Calu3 (cell line): Measurements from ENCODE around the gene INO80E. TPM values are rescaled to one million over a fixed set of nuclear protein-coding genes. Genes with fewer than 3 reads are reported as not detected.
A peak's percentile ranks its signal among the peaks of the same experiment; 100 is the strongest.
"Not testable (repeated sequence)": the region's sequence is repeated elsewhere in the genome, so short reads cannot be mapped to it uniquely, and the experiment has no call there.

Experiments
- BruUV-seq: library from RNA; stranded (reverse); fragments of 400-500 nt; replicated peaks from 2 replicates; lab custom pipeline; 2021; lab: Mats Ljungman, UMichigan
- CTCF ChIA-PET: fragments of 300-600 bp; sonication (Branson Sonifier 250); formaldehyde crosslinking; loops from one replicate; lab custom pipeline; 2022; ENCODE audit warnings: antibody characterized with exemption; lab: Charles Lee
- DNase-seq: peaks from one replicate; pipeline ENCODE4 v3.0.0; 2022
- H3K27ac Mint-ChIP-seq: one replicate; pipeline ENCODE4 v1.8.0; 2022; ENCODE audit warnings: mixed read lengths; ENCODE audit not compliant: unreplicated experiment
- H3K27me3 Mint-ChIP-seq: one replicate; pipeline ENCODE4 v1.8.0; 2022; ENCODE audit warnings: mixed read lengths; ENCODE audit not compliant: unreplicated experiment
- H3K36me3 Mint-ChIP-seq: one replicate; pipeline ENCODE4 v1.8.0; 2022; ENCODE audit warnings: mild to moderate bottlenecking, moderate library complexity, mixed read lengths; ENCODE audit not compliant: insufficient read depth, unreplicated experiment
- H3K4me1 Mint-ChIP-seq: one replicate; pipeline ENCODE4 v1.8.0; 2022; ENCODE audit warnings: mild to moderate bottlenecking, low read depth, mixed read lengths; ENCODE audit not compliant: unreplicated experiment
- H3K4me3 Mint-ChIP-seq: one replicate; pipeline ENCODE4 v1.8.0; 2022; ENCODE audit warnings: mild to moderate bottlenecking, low read depth, moderate library complexity, mixed read lengths; ENCODE audit not compliant: unreplicated experiment
- H3K9me3 Mint-ChIP-seq: one replicate; pipeline ENCODE4 v1.8.0; 2022; ENCODE audit warnings: low read depth, mixed read lengths; ENCODE audit not compliant: unreplicated experiment
- intact Hi-C: fragments of 100-400 bp; cut with micrococcal nuclease; formaldehyde crosslinking; loops from one replicate; pipeline ENCODE4 v1.10.0; 2022; ENCODE audit not compliant: unreplicated experiment
- total RNA-seq: library from RNA; stranded (reverse); gene quantifications from 2 replicates; pipeline ENCODE4 v1.2.3, GENCODE V29; 2022
- TF ChIP-seq, protein P1 (sequence below): fragments of 200-600 bp; IDR thresholded peaks from one replicate; pipeline ENCODE4 v1.8.0; 2022; ENCODE audit warnings: antibody characterized with exemption; ENCODE audit not compliant: unreplicated experiment

INO80E gene
- total RNA-seq, 1 experiment from 2014 or later = 107 TPM

DNA sequence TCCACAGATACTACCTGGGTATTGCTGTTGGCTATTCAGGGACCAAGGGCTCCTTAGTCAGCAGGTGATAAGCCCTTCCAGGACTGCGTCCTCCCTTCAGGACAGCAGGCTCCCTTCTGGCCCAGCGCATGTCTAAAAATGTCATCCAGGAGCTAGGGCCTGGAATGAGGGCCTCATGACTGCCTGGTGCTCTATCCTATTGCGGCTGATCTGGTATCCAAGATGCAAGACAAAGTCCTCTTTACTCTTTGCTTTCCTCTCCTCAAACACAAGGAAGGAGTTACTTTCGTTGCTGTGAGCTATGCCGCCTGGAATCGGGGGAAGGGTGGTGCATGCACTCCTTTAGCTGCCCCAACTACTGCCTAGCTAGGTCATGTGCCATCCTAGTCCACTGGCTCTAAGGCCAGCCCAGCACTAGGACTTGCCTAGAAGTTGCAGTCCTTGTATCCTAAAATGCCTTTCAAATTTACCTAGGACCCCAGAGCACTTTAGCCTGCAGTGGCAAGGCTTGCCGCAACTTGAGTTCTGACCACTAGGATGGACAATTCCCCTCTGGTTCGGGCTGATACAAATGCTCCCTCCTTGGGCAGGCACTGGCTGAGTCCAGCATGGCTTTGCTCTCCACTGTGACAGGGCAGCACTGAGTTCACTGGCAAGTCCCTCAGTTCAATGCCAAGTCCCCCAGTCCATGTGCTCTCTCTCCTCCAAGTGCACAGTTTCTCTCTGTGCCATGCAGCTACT lies 44.2 kb upstream of the INO80E start:
- TF ChIP-seq, protein P1, sequence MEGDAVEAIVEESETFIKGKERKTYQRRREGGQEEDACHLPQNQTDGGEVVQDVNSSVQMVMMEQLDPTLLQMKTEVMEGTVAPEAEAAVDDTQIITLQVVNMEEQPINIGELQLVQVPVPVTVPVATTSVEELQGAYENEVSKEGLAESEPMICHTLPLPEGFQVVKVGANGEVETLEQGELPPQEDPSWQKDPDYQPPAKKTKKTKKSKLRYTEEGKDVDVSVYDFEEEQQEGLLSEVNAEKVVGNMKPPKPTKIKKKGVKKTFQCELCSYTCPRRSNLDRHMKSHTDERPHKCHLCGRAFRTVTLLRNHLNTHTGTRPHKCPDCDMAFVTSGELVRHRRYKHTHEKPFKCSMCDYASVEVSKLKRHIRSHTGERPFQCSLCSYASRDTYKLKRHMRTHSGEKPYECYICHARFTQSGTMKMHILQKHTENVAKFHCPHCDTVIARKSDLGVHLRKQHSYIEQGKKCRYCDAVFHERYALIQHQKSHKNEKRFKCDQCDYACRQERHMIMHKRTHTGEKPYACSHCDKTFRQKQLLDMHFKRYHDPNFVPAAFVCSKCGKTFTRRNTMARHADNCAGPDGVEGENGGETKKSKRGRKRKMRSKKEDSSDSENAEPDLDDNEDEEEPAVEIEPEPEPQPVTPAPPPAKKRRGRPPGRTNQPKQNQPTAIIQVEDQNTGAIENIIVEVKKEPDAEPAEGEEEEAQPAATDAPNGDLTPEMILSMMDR = no peak
- no peak for DNase-seq
- no peak overlapping the region for H3K4me3 Mint-ChIP-seq
- no peaks in the 10 kb centered on the region for H3K36me3 Mint-ChIP-seq
- no TSS peak for BruUV-seq
- intact Hi-C loops = no loop called here
- no peak overlapping the region for H3K27ac Mint-ChIP-seq
- no peaks in the 10 kb centered on the region for H3K4me1 Mint-ChIP-seq
- CTCF ChIA-PET = no interaction called here
- no peaks in the 10 kb centered on the region for H3K9me3 Mint-ChIP-seq
- H3K27me3 Mint-ChIP-seq = no peaks in the 10 kb centered on the region

DNA sequence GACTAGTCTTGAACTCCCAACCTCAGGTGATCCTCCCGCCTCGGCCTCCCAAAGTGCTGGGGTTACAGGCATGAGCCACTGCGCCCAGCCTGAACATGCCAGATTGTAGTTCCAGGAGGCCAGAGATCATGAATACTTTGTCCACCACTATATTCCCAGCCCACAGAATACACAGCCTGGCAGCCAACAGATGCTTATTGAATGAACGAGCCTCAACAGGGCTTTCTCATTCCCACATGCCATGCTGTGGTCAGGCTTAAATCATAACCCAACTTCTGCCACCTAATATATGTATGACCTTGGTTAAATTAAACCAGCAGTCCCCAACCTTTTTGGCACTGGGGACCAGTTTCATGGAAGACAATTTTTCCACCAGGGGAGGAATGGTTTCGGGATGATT lies 37.3 kb upstream of the INO80E start:
- Mint-ChIP-seq H3K27me3 (no peaks in the 10 kb centered on the region), H3K4me1 (peaks cover 11% of the 10 kb centered on the region), H3K36me3 (peaks cover 26% of the 10 kb centered on the region), H3K4me3 (no peak overlapping the region), H3K9me3 (no peaks in the 10 kb centered on the region), H3K27ac (no peak overlapping the region)
- no TSS peak for BruUV-seq
- intact Hi-C loops = no loop called here
- CTCF ChIA-PET = no interaction called here
- DNase-seq = no peak
- TF ChIP-seq, protein P1 = no peak

DNA sequence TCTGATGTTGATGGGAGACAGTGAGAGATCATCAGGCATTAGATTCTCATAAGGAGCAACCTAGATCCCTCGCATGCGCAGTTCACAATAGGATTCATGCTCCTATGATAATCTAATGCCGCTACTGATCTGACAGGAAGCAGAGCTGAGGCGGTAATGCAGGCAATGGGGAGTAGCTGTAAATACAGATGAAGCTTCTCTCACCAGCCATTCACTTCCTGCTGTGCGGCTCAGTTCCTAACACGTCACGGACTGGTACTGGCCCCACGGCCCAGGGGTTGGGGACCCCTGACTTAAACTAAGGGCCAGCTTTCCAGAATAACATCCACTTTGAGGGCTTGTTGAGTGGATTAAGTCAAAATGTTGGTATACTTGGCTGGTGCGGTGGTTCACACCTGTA lies 36.7 kb upstream of the INO80E start:
- TF ChIP-seq, protein P1 = no peak
- Mint-ChIP-seq H3K4me1 (peaks cover 11% of the 10 kb centered on the region), H3K9me3 (no peaks in the 10 kb centered on the region), H3K36me3 (peaks cover 26% of the 10 kb centered on the region), H3K27ac (no peak overlapping the region), H3K4me3 (no peak overlapping the region), H3K27me3 (no peaks in the 10 kb centered on the region)
- CTCF ChIA-PET = interaction anchor here (0.6 kb wide), 1 partner anchor 1409 kb away, joined by 3 read pairs; no protein-coding TSS in a partner anchor
- intact Hi-C loops = no loop called here
- DNase-seq = no peak
- no TSS peak for BruUV-seq

DNA sequence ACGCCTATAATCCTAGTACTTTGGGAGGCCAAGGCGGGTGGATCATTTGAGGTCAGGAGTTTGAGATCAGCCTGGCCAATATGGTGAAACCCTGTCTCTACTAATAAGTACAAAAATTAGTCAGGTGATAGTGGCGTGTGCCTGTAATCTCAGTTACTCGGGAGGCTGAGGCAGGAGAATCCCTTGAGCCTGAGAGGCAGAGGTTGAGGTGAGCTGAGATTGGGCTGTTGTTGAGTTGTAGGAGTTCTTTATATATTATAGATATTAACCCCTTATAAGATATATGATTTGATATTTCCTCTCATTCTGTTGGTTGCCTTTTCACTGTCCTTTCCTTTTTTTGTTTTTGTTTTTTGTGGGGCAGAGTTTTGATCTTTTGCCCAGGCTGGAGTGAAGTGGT lies 36.2 kb upstream of the INO80E start:
- H3K4me1 Mint-ChIP-seq = peaks cover 11% of the 10 kb centered on the region
- CTCF ChIA-PET = interaction anchor here (0.6 kb wide), 2 partner anchors 58 to 1408 kb away, joined by 3 to 4 read pairs; no protein-coding TSS in a partner anchor
- H3K36me3 Mint-ChIP-seq = peaks cover 26% of the 10 kb centered on the region
- H3K27me3 Mint-ChIP-seq, DNase-seq, H3K9me3 Mint-ChIP-seq, intact Hi-C loops, H3K27ac Mint-ChIP-seq, BruUV-seq, H3K4me3 Mint-ChIP-seq: not testable (repeated sequence)

DNA sequence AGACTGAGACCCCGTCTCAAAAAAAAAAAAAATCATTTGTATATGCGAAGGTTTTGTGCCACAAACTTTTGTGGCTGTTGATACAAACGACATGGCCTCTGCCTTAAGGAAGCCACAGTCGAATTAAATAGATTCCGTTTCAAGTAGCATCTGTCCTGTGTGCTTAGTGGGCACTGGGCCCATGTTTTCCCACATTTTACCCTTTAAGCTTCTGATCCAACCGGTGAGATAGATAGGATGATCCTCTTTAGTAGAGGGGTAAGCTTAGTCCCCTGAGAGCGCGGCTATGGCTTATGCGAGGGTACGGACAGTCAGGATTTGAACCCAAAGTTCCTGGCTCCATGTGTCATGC lies 34.9 kb upstream of the INO80E start:
- BruUV-seq = no TSS peak
- intact Hi-C loops = no loop called here
- Mint-ChIP-seq H3K27me3 (no peaks in the 10 kb centered on the region), H3K27ac (peak overlapping the region; percentile 92), H3K4me1 (peaks cover 11% of the 10 kb centered on the region), H3K9me3 (no peaks in the 10 kb centered on the region), H3K36me3 (peaks cover 32% of the 10 kb centered on the region), H3K4me3 (peak overlapping the region; percentile 82)
- CTCF ChIA-PET = interaction anchor here (1.2 to 2.2 kb wide), 6 partner anchors 11 to 62 kb away, joined by 3 to 19 read pairs (median 10); partner anchors contain the start of genes ASPHD1, SEZ6L2 and TAOK2
- DNase-seq = no peak
- TF ChIP-seq, protein P1 = no peak
